ENCODE data around the gene CDH10. TPM values are rescaled to one million over a fixed set of nuclear protein-coding genes. Genes with fewer than 3 reads are reported as not detected.

Gene CDH10
- total and polyA plus RNA-seq, 7 donors: under 0.01 to 0.54 (median 0.24) TPM; not detected in 3

DNA sequence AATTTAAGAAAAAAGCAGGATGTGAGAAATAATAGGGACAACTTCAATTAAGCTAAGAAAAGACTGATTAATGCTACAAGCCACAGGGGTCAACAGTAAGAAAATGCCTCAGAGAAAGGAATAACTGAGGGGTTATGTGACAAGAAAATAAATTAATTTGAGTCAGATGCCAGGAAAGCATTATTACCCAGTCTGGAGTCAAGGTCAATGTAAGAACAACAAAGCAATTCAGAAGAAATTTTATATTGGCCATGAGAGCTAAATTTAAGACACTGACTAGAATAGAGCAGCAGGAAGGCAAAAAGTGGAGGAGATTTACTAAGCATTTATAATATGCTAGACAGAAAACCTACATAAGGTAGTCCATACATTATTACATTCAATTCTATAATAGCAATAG lies 73.5 kb downstream of the CDH10 start:
- TF ChIP-seq POLR2AphosphoS5 (IDR thresholded peaks at IDR 0.05): no peak
- no peak for TF ChIP-seq POLR2A (IDR thresholded peaks at IDR 0.05)
- TF ChIP-seq, protein P1, sequence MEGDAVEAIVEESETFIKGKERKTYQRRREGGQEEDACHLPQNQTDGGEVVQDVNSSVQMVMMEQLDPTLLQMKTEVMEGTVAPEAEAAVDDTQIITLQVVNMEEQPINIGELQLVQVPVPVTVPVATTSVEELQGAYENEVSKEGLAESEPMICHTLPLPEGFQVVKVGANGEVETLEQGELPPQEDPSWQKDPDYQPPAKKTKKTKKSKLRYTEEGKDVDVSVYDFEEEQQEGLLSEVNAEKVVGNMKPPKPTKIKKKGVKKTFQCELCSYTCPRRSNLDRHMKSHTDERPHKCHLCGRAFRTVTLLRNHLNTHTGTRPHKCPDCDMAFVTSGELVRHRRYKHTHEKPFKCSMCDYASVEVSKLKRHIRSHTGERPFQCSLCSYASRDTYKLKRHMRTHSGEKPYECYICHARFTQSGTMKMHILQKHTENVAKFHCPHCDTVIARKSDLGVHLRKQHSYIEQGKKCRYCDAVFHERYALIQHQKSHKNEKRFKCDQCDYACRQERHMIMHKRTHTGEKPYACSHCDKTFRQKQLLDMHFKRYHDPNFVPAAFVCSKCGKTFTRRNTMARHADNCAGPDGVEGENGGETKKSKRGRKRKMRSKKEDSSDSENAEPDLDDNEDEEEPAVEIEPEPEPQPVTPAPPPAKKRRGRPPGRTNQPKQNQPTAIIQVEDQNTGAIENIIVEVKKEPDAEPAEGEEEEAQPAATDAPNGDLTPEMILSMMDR (IDR thresholded peaks at IDR 0.05): no peak
- no peak for TF ChIP-seq EP300 (IDR thresholded peaks at IDR 0.05)
- Histone ChIP-seq H3K9me3 (peaks cover 0 to 1% (median 0%) of the 10 kb centered on the region in 4 donors), H3K27ac (no peak overlapping the region), H3K27me3 (no peaks in the 10 kb centered on the region), H3K36me3 (no peaks in the 10 kb centered on the region), H3K4me3 (no peak overlapping the region), H3K4me1 (no peaks in the 10 kb centered on the region)
- no peak for DNase-seq
- intact Hi-C loops (cut with DNase I): no loop called here

DNA sequence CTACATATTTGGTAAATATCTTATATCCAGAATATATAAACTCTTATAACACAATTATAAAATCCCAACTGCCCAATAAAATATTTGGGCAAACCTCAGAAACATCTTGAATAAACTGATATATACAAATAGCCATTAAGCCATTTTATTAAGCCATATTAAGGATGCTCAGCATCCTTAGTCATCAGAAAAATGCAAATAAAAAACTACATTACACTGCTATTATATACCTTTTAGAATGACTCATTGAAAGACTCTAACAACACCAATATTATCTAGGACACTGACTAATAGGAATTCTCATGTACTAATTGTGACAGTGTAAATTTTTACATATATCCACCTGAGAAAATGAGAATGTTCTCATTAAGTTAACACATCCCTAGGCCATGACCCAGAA lies 77.8 kb downstream of the CDH10 start:
- intact Hi-C loops (cut with DNase I): no loop called here

DNA sequence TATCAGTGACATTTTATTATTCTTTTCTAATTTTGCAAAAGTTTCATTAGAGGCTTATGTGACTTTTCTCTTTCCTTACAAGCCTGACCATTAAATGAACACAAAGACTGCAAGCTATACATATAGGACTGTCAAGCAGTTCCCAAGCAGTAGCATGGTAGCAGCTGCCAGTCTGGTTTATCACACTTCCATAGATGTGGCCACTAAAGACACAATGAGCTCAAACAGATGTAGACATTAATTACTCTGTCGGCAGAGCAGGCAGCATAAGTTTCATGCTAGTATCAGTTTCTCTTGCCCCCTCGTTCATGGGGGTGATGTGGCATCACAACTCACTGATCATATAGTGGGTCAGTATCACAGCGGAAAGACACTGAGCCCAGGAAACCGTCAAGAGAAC lies 89.5 kb downstream of the CDH10 start:
- Histone ChIP-seq H3K9me3 (no peaks in the 10 kb centered on the region), H3K27ac (no peak overlapping the region), H3K4me3 (no peak overlapping the region), H3K27me3 (no peaks in the 10 kb centered on the region), H3K36me3 (no peaks in the 10 kb centered on the region), H3K4me1 (no peaks in the 10 kb centered on the region)
- DNase-seq: no peak
- TF ChIP-seq, protein P1 (IDR thresholded peaks at IDR 0.05): no peak
- no peak for TF ChIP-seq POLR2A (IDR thresholded peaks at IDR 0.05)
- no peak for TF ChIP-seq EP300 (IDR thresholded peaks at IDR 0.05)
- no peak for TF ChIP-seq POLR2AphosphoS5 (IDR thresholded peaks at IDR 0.05)
- intact Hi-C loops (cut with DNase I): no loop called here
- 62 to 75% methylated on average over 4 of the region's 4 CpGs for WGBS, 2 donors

More for the DNA sequence above, 77.8 kb downstream of the CDH10 start:
- Histone ChIP-seq H3K4me1 (no peaks in the 10 kb centered on the region), H3K4me3 (no peak overlapping the region), H3K27ac (no peak overlapping the region), H3K9me3 (peaks cover 0 to 1% (median 0%) of the 10 kb centered on the region in 4 donors), H3K36me3 (no peaks in the 10 kb centered on the region), H3K27me3 (no peaks in the 10 kb centered on the region)
- DNase-seq: no peak
- no peak for TF ChIP-seq POLR2AphosphoS5 (IDR thresholded peaks at IDR 0.05)
- no peak for TF ChIP-seq EP300 (IDR thresholded peaks at IDR 0.05)
- no peak for TF ChIP-seq POLR2A (IDR thresholded peaks at IDR 0.05)
- TF ChIP-seq, protein P1 (IDR thresholded peaks at IDR 0.05): no peak

DNA sequence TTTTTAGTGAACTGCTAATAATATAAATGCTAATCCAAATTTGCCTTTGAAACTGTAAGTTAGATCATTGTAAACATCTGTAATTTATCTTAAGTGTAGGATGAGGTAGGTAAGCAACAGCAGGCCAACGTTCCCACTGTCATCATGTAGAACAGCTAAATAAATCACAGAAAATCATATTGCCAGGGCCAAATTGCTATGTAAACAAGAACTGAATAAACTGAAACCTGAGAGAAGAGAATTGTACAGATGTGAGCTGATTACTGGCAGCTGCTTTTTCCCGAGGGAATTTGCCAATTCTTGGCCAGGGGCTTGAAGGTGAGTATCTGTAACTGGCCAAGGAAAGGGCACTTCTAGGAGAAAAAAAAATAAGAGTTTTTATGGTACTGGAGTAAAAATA lies 97.6 kb downstream of the CDH10 start:
- intact Hi-C loops (cut with DNase I): no loop called here
- no peaks in the 10 kb centered on the region for H3K9me3 ChIP-seq
- no peak overlapping the region for H3K4me3 ChIP-seq
- H3K27me3 ChIP-seq: no peaks in the 10 kb centered on the region
- H3K36me3 ChIP-seq: no peaks in the 10 kb centered on the region
- no peak overlapping the region for H3K27ac ChIP-seq
- DNase-seq: no peak
- TF ChIP-seq POLR2A (IDR thresholded peaks at IDR 0.05) (no peak), POLR2AphosphoS5 (IDR thresholded peaks at IDR 0.05) (no peak), EP300 (IDR thresholded peaks at IDR 0.05) (no peak)
- TF ChIP-seq, protein P1 (IDR thresholded peaks at IDR 0.05): no peak
- no peaks in the 10 kb centered on the region for H3K4me1 ChIP-seq
- 7 to 45% methylated on average over 2 of the region's 2 CpGs for WGBS, 2 donors

DNA sequence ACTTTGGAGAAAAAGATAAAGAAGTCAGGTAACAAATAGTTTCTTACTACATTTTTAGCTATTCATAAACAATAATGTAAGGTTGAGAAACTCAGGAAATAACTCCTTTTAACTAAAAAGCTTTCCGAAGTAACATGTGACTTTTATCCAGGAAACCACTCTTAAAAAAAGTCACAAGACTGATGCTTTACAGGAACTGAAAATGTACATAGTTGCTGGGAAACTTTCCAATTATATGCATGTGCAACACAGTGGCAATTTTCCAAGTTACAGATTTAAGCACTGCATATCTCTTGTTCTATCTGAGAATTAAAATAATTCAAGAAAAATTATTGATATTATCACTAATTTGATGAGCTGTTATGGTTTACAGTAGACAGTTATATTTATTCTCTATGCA lies 105.2 kb downstream of the CDH10 start:
- Histone ChIP-seq H3K36me3 (no peaks in the 10 kb centered on the region), H3K4me1 (no peaks in the 10 kb centered on the region), H3K27me3 (no peaks in the 10 kb centered on the region), H3K9me3 (no peaks in the 10 kb centered on the region), H3K27ac (no peak overlapping the region), H3K4me3 (no peak overlapping the region)
- intact Hi-C loops (cut with DNase I): no loop called here
- DNase-seq: no peak
- WGBS, 2 donors: 8 to 23% methylated on average over 1 of the region's 1 CpG
- TF ChIP-seq POLR2A (IDR thresholded peaks at IDR 0.05) (no peak), POLR2AphosphoS5 (IDR thresholded peaks at IDR 0.05) (no peak), EP300 (IDR thresholded peaks at IDR 0.05) (no peak)
- TF ChIP-seq, protein P1 (IDR thresholded peaks at IDR 0.05): no peak

Measured in sigmoid colon (tissue), 7 donors.